Measurements from ENCODE around the gene KNTC1. TPM values are rescaled to one million over a fixed set of nuclear protein-coding genes. Genes with fewer than 3 reads are reported as not detected.
"Not testable (repeated sequence)": the region's sequence is repeated elsewhere in the genome, so short reads cannot be mapped to it uniquely, and the experiment has no call there.

KNTC1 gene
- 15.6 TPM for polyA plus RNA-seq (2013, experiment 1 of 2; ENCODE audit: insufficient read length)
- 17.1 TPM for polyA plus RNA-seq (2013, experiment 2 of 2; ENCODE audit: insufficient read length)

- DNase-seq = peak; percentile 100
Measured at GRCh38 chr12:122526683-122527477, at the start of gene KNTC1, which contains the start of gene RSRC2. Gene KNTC1 (plus strand): TSS chr12:122527249. CDS start chr12:122530064, 2,815 bp downstream. Gene RSRC2 (minus strand): TSS chr12:122526936. CDS start chr12:122526853, 83 bp downstream.

- no peak for DNase-seq
Measured at GRCh38 chr12:122480753-122481152, 46.3 kb upstream of the KNTC1 start.

DNA sequence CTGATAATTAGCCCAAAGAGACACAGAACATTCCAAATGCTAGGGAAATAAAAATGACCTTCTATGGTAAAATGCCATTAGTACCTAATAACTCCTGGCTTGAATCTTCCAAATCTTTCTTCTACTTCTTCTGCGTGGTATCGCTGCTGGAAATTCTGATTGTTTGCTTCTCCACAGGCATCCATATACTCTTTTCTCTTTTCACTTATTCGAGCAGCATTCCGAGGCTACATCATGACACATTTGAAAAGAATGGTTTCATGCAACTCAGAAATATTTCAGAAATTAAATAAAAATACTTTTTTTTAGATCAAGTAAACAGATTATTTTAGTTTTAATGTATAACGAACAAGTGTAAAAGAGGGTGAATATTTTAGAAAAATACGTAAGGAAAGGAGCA lies 45.2 kb upstream of the KNTC1 start:
- peak; percentile 65 for DNase-seq

DNA sequence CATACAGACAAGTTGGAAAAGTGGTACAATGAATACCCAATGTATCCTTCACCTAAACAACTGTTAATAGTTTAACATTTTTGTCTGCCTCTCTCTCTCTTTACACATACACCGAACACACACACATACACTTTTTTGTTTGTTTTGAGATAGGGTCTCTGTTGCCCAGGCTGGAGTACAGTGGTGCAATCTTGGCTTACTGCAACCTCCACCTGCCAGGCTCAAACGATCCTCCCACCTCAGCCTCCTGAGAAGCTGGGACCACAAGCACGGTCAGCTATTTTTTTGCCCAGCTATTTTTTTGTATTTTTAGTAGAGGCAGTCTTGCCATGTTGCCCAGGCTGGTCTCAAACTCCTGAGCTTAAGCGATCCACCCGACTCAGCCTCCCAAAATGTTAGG lies 43.1 kb upstream of the KNTC1 start:
- no peak for DNase-seq

DNA sequence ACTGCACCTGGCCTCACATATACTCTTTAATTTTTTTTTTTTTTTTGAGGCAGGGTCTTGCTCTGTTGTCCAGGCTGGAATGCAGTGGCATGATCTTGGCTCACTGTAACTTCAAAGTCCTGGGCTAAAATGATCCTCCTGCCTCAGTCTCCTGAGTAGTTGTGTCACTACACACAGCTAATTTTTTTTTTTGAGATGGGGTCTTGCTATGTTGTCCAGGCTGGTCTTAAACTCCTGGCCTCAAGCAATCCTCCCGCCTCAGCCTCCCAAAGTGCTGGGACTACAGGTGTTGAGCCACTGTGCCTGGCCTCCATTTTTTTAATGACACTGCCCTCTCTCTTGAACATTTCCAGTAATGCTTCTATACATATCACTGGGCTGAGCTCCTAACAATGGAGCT lies 42.7 kb upstream of the KNTC1 start:
- not testable (repeated sequence) for DNase-seq

GRCh38 chr12:122486360-122486759 lies 40.7 kb upstream of the KNTC1 start:
- DNase-seq = not testable (repeated sequence)

GRCh38 chr12:122486805-122487426 lies 40.1 kb upstream of the KNTC1 start:
- DNase-seq = no peak

GRCh38 chr12:122487807-122488206 lies 39.2 kb upstream of the KNTC1 start:
- not testable (repeated sequence) for DNase-seq

GRCh38 chr12:122489038-122489437 lies 38.0 kb upstream of the KNTC1 start:
- no peak for DNase-seq

DNA sequence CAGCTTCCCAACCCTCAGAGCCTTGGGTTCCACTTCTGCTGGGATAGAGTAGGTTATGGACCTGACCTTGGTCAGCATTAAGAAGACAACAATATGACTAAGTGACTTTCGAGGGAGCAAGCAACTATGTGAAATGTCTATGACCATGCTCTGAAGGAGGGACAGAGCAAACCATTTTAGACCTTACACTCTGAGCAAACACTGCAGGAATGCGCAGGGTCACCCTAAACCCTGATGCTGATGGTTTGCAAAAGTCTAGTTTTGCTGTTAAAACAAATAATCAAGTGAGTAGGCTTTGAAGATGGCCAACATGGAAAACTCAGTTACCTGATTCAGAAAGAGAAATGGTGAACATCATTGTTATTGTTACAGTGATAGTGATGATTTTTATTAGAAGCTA lies 35.1 kb upstream of the KNTC1 start:
- DNase-seq = no peak

DNA sequence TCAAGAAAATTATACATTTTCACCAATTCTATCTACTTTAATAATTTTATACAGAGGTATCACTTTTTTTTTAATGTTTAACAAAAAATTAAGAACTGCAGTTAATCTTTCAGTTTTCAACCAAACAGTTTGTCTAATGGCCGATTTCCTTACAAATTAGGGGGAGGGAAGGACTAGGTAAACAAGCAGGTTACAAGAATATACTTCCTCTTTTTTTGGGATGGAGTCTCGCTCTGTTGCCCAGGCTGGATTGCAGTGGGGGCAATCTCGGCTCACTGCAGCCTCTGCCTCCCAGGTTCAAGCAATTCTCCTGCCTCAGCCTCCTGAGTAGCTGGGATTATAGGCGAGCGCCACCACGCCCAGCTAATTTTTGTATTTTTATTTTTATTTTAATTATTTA lies 33.8 kb upstream of the KNTC1 start:
- DNase-seq = not testable (repeated sequence)

GRCh38 chr12:122495258-122495657 lies 31.8 kb upstream of the KNTC1 start:
- DNase-seq = no peak

- peak; percentile 63 for DNase-seq
Measured at GRCh38 chr12:122499991-122500684, 26.9 kb upstream of the KNTC1 start.

DNA sequence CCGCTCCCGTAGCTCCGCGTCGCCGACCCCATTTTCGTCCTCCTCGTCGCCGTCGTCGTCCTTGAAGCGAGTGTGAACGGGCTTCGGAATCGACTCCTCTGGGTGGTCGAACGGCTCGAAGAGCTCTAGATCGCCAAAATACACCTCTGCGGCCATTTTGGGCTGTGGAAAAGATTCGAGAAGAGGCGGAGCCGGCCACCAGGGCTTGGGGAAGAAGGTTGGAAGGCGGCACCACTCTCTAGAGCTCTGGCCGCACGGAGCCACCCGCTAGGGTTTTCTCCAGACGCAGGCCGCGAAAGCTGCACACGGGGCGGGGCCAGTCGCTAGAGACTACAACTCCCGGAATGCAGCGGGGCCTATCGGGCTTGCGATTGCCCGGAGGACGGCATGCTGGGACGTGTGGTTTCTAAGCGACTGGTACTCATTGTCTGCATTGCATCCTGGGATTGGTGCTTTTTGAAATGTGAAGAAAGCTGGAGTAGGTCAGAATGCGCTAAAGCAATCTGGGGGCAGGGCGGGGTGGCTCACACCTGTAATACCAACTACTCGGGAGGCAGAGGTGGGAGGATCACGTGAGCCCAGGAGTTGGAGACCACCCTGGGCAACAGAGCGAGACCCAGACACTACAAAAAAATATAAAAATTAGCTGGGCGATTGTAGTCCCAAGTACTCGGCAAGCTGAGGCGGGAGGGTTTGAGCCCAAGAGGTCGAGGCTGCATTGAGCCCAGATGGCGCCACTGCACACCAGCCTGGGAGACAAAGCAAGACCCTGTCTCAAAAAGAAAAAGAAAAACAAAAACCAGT lies 26.2 kb upstream of the KNTC1 start, which contains the start of gene ZCCHC8:
Gene ZCCHC8, minus strand, starts transcription at position 248 of the 804 bp plus-strand sequence. Its CDS starts 92 bp downstream, at position 156.
- DNase-seq = peak; percentile 98

- no peak for DNase-seq
Measured at GRCh38 chr12:122501489-122501989, 25.5 kb upstream of the KNTC1 start.

GRCh38 chr12:122503147-122503751 lies 23.8 kb upstream of the KNTC1 start:
- DNase-seq = no peak

DNA sequence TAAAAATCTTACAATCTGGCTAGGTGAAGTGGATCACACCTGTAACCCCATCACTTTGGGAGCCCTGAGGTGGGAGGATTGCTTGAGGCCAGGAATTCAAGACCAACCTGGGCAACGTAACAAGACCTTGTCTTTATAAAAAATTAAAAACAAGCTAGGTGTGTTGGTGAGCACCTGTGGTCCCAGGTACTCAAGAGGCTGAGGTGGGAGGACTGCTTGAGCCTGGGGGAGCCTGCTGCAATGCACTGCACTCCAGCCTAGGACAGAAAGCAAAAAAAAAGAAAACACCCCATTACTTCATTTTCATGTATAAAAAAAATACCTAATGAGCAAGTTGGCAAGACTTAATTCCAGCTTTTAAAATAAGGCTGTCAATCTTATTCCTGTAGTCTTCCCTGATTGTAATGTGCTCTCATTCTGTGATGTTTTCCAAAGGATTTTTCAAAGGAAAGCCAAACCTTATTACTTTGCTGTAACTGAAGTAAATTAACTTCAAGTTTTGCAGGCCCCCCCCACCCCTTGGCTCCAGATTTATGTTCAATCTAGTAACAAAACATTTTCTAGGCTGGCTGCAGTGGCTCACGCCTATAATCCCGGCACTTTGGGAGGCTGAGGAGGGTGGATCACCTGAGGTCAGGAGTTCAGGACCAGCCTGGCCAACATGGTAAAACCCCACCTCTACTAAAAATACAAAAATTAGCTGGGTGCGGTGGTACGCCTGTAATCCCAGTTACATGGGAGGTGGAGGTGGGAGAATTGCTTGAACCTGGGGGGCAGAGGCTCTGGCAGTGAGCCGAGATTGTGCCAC lies 23.1 kb upstream of the KNTC1 start:
- no peak for DNase-seq

- no peak for DNase-seq
Measured at GRCh38 chr12:122505419-122506051, 21.5 kb upstream of the KNTC1 start.

- no peak for DNase-seq
Measured at GRCh38 chr12:122506393-122506938, 20.6 kb upstream of the KNTC1 start.

DNA sequence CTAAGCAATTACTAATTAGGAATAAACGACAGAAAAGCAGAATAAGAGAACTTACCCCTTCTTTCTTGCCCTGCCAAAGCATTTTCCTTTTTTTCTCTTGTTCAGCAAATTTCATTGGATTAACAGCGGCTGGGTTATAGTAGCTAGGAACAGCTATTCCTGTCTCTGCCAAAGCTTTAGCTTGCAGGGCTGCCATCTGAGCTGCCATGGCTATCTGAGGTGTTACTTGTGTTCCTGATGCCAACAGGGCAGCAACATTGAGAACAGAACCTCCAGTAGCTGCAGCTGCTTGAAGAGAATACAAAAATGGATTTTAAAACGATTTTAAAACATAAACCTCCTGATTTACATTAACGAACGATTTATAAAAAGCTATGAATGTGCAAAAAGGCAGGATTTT lies 18.9 kb upstream of the KNTC1 start:
- DNase-seq = no peak

Measured in fibroblast of skin of scalp (primary cell).